ENCODE data around the gene DOLPP1.

The DOLPP1 gene

GRCh38 chr9:129068110-129068509 lies 12.8 kb upstream of the DOLPP1 start:
- no peaks in the 10 kb centered on the region; the same call in 1 of the 2 replicates for H3K4me1 ChIP-seq (ENCODE audit: control insufficient read depth, low read length)
- TF ChIP-seq EZH2phosphoT487 (IDR thresholded peaks at IDR 0.05; ENCODE audit: borderline replicate concordance, low read length): no peak
- no peak for TF ChIP-seq CTCF (IDR thresholded peaks at IDR 0.05; ENCODE audit: low read depth, low read length, poor library complexity, severe bottlenecking)
- no peaks in the 10 kb centered on the region for H4K20me1 ChIP-seq (ENCODE audit: control insufficient read depth, insufficient read depth, low read depth, low read length)
- H3F3A ChIP-seq (ENCODE audit: control insufficient read depth, insufficient read depth): no peaks in the 10 kb centered on the region
- H3K27ac ChIP-seq (ENCODE audit: low read depth, low read length): no peak overlapping the region
- H3K4me3 ChIP-seq (ENCODE audit: low read length): no peak overlapping the region
- no peaks in the 10 kb centered on the region for H3K79me2 ChIP-seq (ENCODE audit: control insufficient read depth, low read length)
- no peaks in the 10 kb centered on the region for H3K27me3 ChIP-seq (ENCODE audit: control insufficient read depth, low read length)
- no peaks in the 10 kb centered on the region for H3K9me2 ChIP-seq (replicated peaks; ENCODE audit: control insufficient read depth, low read length)
- H3K4me2 ChIP-seq (ENCODE audit: low read length): no peak overlapping the region
- H3K9me3 ChIP-seq (ENCODE audit: control insufficient read depth, insufficient read depth, low read length): no peaks in the 10 kb centered on the region
- H3K36me3 ChIP-seq (ENCODE audit: control insufficient read depth, low read length): peaks cover 8% of the 10 kb centered on the region; the same call in 1 of the 2 replicates

GRCh38 chr9:129068990-129069861 lies 11.7 kb upstream of the DOLPP1 start:
- Histone ChIP-seq H3K36me3 (ENCODE audit: control insufficient read depth, low read length) (peaks cover 8% of the 10 kb centered on the region; the same call in 1 of the 2 replicates), H3F3A (ENCODE audit: control insufficient read depth, insufficient read depth) (0 out of 2 replicates have a peak, but pooled peaks cover 3% of the 10 kb centered on the region), H3K4me1 (ENCODE audit: control insufficient read depth, low read length) (no peaks in the 10 kb centered on the region; the same call in 1 of the 2 replicates), H3K27ac (ENCODE audit: low read depth, low read length) (no peak overlapping the region), H3K9me3 (ENCODE audit: control insufficient read depth, insufficient read depth, low read length) (no peaks in the 10 kb centered on the region), H3K9me2 (replicated peaks; ENCODE audit: control insufficient read depth, low read length) (no peaks in the 10 kb centered on the region), H3K27me3 (ENCODE audit: control insufficient read depth, low read length) (no peaks in the 10 kb centered on the region), H3K4me3 (ENCODE audit: low read length) (no peak overlapping the region), H3K79me2 (ENCODE audit: control insufficient read depth, low read length) (no peaks in the 10 kb centered on the region), H4K20me1 (ENCODE audit: control insufficient read depth, insufficient read depth, low read depth, low read length) (no peaks in the 10 kb centered on the region), H3K4me2 (ENCODE audit: low read length) (no peak overlapping the region)
- no peak for TF ChIP-seq EZH2phosphoT487 (IDR thresholded peaks at IDR 0.05; ENCODE audit: borderline replicate concordance, low read length)
- no peak for TF ChIP-seq CTCF (IDR thresholded peaks at IDR 0.05; ENCODE audit: low read depth, low read length, poor library complexity, severe bottlenecking)

GRCh38 chr9:129069862-129070641 lies 10.9 kb upstream of the DOLPP1 start:
- Histone ChIP-seq H3K9me2 (replicated peaks; ENCODE audit: control insufficient read depth, low read length) (no peaks in the 10 kb centered on the region), H4K20me1 (ENCODE audit: control insufficient read depth, insufficient read depth, low read depth, low read length) (no peaks in the 10 kb centered on the region), H3K4me1 (ENCODE audit: control insufficient read depth, low read length) (no peaks in the 10 kb centered on the region; the same call in 1 of the 2 replicates), H3K79me2 (ENCODE audit: control insufficient read depth, low read length) (no peaks in the 10 kb centered on the region), H3K27me3 (ENCODE audit: control insufficient read depth, low read length) (no peaks in the 10 kb centered on the region), H3K4me2 (ENCODE audit: low read length) (no peak overlapping the region), H3K36me3 (ENCODE audit: control insufficient read depth, low read length) (peaks cover 8% of the 10 kb centered on the region; the same call in 1 of the 2 replicates), H3K4me3 (ENCODE audit: low read length) (no peak overlapping the region), H3F3A (ENCODE audit: control insufficient read depth, insufficient read depth) (0 out of 2 replicates have a peak, but pooled peaks cover 3% of the 10 kb centered on the region), H3K27ac (ENCODE audit: low read depth, low read length) (no peak overlapping the region), H3K9me3 (ENCODE audit: control insufficient read depth, insufficient read depth, low read length) (no peaks in the 10 kb centered on the region)
- TF ChIP-seq CTCF (IDR thresholded peaks at IDR 0.05; ENCODE audit: low read depth, low read length, poor library complexity, severe bottlenecking) (no peak), EZH2phosphoT487 (IDR thresholded peaks at IDR 0.05; ENCODE audit: borderline replicate concordance, low read length) (no peak)
